Astrocyte of the cerebellum (primary cell): Measurements from ENCODE around the gene PARP16.

Experiments
- DNase-seq: peaks from one replicate; pipeline ENCODE4 v3.0.0-alpha.2; 2011; ENCODE audit warnings: low read depth
- H3K4me3 ChIP-seq: 2 replicates; pipeline ENCODE4 v1.5.1; 2011; ENCODE audit warnings: mild to moderate bottlenecking, low read depth, low read length, moderate library complexity
- CTCF ChIP-seq: IDR thresholded peaks from 2 replicates; pipeline ENCODE4 v1.5.1; 2012; ENCODE audit warnings: low read length, low read depth, moderate library complexity, mild to moderate bottlenecking; ENCODE audit errors: missing control alignments
- in situ Hi-C: cut with HindIII; loops from 2 replicates; pipeline ENCODE4 v1.10.0; 2017; ENCODE audit warnings: low sequenced_read_pairs

The PARP16 gene

GRCh38 chr15:65268411-65268810 is 18.3 kb downstream of the PARP16 start:
- no peak overlapping the region for H3K4me3 ChIP-seq
- DNase-seq = no peak
- in situ Hi-C loops = no loop called here
- TF ChIP-seq CTCF = no peak

- no peak overlapping the region for H3K4me3 ChIP-seq
- in situ Hi-C loops = no loop called here
- no peak for TF ChIP-seq CTCF
- DNase-seq = no peak
Measured at GRCh38 chr15:65266469-65266868, 20.2 kb downstream of the PARP16 start.

- no peak for DNase-seq
- in situ Hi-C loops = no loop called here
- no peak overlapping the region for H3K4me3 ChIP-seq
- TF ChIP-seq CTCF = no peak
Measured at GRCh38 chr15:65264863-65265430, 21.7 kb downstream of the PARP16 start.

- in situ Hi-C loops = no loop called here
Measured at GRCh38 chr15:65263313-65263712, 23.4 kb downstream of the PARP16 start.

GRCh38 chr15:65260968-65261367 is 25.7 kb downstream of the PARP16 start:
- in situ Hi-C loops = no loop called here
- no peak for TF ChIP-seq CTCF
- H3K4me3 ChIP-seq = no peak overlapping the region
- DNase-seq = no peak

More at GRCh38 chr15:65263313-65263712, 23.4 kb downstream of the PARP16 start:
- DNase-seq = no peak
- TF ChIP-seq CTCF = no peak
- H3K4me3 ChIP-seq = no peak overlapping the region

GRCh38 chr15:65259367-65259797 is 27.3 kb downstream of the PARP16 start:
- TF ChIP-seq CTCF = no peak
- in situ Hi-C loops = loop anchor here (5.0 kb wide), 1 partner anchor 52 kb away; no protein-coding TSS in a partner anchor
- DNase-seq = no peak
- H3K4me3 ChIP-seq = no peak overlapping the region
